ENCODE data around the gene SLC17A4. TPM values are rescaled to one million over a fixed set of nuclear protein-coding genes. Genes with fewer than 3 reads are reported as not detected.

The SLC17A4 gene
- total and polyA plus RNA-seq, 2 of the 13 experiments (the other 11 are each of a cell fraction or from before 2014, with no cell fraction given), result 0.07 TPM; not detected in 1

DNA sequence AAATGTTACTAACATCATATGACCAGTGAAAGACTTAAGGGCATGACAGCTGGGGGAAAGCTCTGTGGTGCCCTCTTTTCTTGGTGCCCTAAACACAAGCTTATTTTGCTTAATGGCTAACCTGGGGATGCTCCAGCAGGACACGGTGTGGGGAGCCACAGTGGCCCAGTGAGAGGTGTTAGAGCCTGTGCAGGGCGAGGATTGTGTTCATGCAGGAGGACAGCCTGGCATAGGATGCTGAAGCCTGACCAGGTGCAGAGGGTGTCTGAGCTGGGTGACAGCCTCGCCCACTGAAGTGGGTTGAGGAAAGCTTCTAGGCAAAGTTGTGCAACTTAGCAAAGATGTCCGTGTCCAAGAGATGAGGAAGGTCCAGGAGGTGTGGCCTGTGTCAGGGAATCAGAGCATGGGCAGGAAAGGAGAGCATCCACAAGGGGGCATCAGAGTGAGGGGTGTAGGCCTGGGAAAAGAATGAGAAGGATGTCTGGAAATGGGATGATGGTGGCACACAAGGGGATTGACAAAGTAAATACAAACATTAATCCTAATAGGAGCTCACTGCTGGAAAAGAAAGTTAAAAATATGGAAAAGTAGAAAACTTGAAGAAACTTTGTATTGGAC is 33.9 kb downstream of the SLC17A4 start:
- ChIA-PET CTCF (ENCODE audit: low intra/inter-chr PET ratio, low total read pairs) (interaction anchor here (1.0 to 2.6 kb wide), 8 partner anchors 100 to 215 kb away, joined by 3 to 59 read pairs (median 4); no protein-coding TSS in a partner anchor), POLR2A (no interaction called here)
- intact Hi-C loops (cut with micrococcal nuclease; ENCODE audit: unreplicated experiment), result loop anchor here (1.0 kb wide), 3 partner anchors 102 to 215 kb away; no protein-coding TSS in a partner anchor
- no peaks in the 10 kb centered on the region for H4K20me1 ChIP-seq (ENCODE audit: insufficient read depth, low read length)
- H3K4me1 ChIP-seq (ENCODE audit: insufficient read depth, low read length), result no peaks in the 10 kb centered on the region; the same call in 1 of the 2 replicates
- in situ Hi-C loops (cut with HindIII; ENCODE audit: extremely low pct_ligation_motif_present, low pct_unique_long_range_greater_than_20kb), result no loop called here
- 42% methylated on average over 4 of the region's 4 CpGs for WGBS (ENCODE audit: low lambda C conversion rate)
- H3K36me3 ChIP-seq (replicated peaks in 1 of 2; ENCODE audit: control insufficient read depth in 1 of 2, insufficient read depth in 2 of 2, low read length in 2 of 2), result no peaks in the 10 kb centered on the region
- DNase-seq (ENCODE audit: low spot score), result peak; percentile 72
- no peak overlapping the region for H3K9ac ChIP-seq (ENCODE audit: insufficient read depth, low read depth, low read length)
- FAIRE-seq, result peak; percentile 86
- no peak overlapping the region for H3K4me3 ChIP-seq (replicated peaks in 1 of 3; ENCODE audit: insufficient read depth in 1 of 3, low read depth in 2 of 3, low read length in 3 of 3)
- H3K4me2 ChIP-seq (ENCODE audit: low read depth, low read length), result no peak overlapping the region
- BruUV-seq (replicated peaks), result no TSS peak
- no peak overlapping the region for H2AFZ ChIP-seq (ENCODE audit: low read length)
- H3K27ac ChIP-seq (ENCODE audit: extremely low read length, insufficient read depth, low read length), result no peak overlapping the region
- ATAC-seq, result peak; percentile 99
- H3K9me3 ChIP-seq (ENCODE audit: low read length), result no peaks in the 10 kb centered on the region
- H3K79me2 ChIP-seq (ENCODE audit: insufficient read depth, low read length), result no peaks in the 10 kb centered on the region
- no peaks in the 10 kb centered on the region for H3K27me3 ChIP-seq (ENCODE audit: control insufficient read depth in 1 of 2, insufficient read depth in 2 of 2, low read length in 2 of 2)
- TF ChIP-seq, protein P1, sequence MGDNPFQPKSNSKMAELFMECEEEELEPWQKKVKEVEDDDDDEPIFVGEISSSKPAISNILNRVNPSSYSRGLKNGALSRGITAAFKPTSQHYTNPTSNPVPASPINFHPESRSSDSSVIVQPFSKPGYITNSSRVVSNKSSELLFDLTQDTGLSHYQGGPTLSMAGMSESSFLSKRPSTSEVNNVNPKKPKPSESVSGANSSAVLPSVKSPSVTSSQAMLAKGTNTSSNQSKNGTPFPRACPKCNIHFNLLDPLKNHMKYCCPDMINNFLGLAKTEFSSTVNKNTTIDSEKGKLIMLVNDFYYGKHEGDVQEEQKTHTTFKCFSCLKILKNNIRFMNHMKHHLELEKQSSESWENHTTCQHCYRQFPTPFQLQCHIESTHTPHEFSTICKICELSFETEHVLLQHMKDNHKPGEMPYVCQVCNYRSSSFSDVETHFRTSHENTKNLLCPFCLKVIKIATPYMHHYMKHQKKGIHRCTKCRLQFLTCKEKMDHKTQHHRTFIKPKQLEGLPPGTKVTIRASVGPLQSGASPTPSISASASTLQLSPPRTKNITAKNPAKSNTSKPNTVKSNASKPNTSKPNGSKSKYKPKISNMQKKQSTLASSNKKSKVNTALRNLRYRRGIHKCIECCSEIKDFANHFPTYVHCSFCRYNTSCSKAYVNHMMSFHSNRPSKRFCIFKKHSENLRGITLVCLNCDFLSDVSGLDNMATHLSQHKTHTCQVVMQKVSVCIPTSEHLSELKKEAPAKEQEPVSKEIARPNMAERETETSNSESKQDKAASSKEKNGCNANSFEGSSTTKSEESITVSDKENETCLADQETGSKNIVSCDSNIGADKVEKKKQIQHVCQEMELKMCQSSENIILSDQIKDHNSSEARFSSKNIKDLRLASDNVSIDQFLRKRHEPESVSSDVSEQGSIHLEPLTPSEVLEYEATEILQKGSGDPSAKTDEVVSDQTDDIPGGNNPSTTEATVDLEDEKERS (CRISPR knock-in tag; IDR thresholded peaks at IDR 0.05), result no peak
- TF ChIP-seq SRSF9 (IDR thresholded peaks at IDR 0.05; ENCODE audit: borderline replicate concordance, insufficient read depth, low read depth, low read length, poor library complexity, severe bottlenecking) (no peak), SRF (IDR thresholded peaks at IDR 0.05; ENCODE audit: low read depth, low read length) (no peak), IRF2 (CRISPR knock-in tag; IDR thresholded peaks at IDR 0.05) (0 out of 2 replicates have a peak, but pooled peaks have one; percentile 44), SP2 (CRISPR knock-in tag; IDR thresholded peaks at IDR 0.05) (0 out of 2 replicates have a peak, but pooled peaks have one; percentile 15), FOXK2 (IDR thresholded peaks at IDR 0.05) (0 out of 2 replicates have a peak, but pooled peaks have one; percentile 7), PRPF4 (IDR thresholded peaks at IDR 0.05; ENCODE audit: low read depth, low read length, poor library complexity, severe bottlenecking) (no peak)
- TF ChIP-seq, protein P2, sequence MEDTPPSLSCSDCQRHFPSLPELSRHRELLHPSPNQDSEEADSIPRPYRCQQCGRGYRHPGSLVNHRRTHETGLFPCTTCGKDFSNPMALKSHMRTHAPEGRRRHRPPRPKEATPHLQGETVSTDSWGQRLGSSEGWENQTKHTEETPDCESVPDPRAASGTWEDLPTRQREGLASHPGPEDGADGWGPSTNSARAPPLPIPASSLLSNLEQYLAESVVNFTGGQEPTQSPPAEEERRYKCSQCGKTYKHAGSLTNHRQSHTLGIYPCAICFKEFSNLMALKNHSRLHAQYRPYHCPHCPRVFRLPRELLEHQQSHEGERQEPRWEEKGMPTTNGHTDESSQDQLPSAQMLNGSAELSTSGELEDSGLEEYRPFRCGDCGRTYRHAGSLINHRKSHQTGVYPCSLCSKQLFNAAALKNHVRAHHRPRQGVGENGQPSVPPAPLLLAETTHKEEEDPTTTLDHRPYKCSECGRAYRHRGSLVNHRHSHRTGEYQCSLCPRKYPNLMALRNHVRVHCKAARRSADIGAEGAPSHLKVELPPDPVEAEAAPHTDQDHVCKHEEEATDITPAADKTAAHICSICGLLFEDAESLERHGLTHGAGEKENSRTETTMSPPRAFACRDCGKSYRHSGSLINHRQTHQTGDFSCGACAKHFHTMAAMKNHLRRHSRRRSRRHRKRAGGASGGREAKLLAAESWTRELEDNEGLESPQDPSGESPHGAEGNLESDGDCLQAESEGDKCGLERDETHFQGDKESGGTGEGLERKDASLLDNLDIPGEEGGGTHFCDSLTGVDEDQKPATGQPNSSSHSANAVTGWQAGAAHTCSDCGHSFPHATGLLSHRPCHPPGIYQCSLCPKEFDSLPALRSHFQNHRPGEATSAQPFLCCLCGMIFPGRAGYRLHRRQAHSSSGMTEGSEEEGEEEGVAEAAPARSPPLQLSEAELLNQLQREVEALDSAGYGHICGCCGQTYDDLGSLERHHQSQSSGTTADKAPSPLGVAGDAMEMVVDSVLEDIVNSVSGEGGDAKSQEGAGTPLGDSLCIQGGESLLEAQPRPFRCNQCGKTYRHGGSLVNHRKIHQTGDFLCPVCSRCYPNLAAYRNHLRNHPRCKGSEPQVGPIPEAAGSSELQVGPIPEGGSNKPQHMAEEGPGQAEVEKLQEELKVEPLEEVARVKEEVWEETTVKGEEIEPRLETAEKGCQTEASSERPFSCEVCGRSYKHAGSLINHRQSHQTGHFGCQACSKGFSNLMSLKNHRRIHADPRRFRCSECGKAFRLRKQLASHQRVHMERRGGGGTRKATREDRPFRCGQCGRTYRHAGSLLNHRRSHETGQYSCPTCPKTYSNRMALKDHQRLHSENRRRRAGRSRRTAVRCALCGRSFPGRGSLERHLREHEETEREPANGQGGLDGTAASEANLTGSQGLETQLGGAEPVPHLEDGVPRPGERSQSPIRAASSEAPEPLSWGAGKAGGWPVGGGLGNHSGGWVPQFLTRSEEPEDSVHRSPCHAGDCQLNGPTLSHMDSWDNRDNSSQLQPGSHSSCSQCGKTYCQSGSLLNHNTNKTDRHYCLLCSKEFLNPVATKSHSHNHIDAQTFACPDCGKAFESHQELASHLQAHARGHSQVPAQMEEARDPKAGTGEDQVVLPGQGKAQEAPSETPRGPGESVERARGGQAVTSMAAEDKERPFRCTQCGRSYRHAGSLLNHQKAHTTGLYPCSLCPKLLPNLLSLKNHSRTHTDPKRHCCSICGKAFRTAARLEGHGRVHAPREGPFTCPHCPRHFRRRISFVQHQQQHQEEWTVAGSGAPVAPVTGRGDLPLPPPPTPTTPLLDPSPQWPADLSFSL (CRISPR knock-in tag; IDR thresholded peaks at IDR 0.05), result no peak
- TF ChIP-seq, protein P3, sequence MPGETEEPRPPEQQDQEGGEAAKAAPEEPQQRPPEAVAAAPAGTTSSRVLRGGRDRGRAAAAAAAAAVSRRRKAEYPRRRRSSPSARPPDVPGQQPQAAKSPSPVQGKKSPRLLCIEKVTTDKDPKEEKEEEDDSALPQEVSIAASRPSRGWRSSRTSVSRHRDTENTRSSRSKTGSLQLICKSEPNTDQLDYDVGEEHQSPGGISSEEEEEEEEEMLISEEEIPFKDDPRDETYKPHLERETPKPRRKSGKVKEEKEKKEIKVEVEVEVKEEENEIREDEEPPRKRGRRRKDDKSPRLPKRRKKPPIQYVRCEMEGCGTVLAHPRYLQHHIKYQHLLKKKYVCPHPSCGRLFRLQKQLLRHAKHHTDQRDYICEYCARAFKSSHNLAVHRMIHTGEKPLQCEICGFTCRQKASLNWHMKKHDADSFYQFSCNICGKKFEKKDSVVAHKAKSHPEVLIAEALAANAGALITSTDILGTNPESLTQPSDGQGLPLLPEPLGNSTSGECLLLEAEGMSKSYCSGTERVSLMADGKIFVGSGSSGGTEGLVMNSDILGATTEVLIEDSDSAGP (CRISPR knock-in tag; IDR thresholded peaks at IDR 0.05; ENCODE audit: borderline replicate concordance), result 0 out of 2 replicates have a peak, but pooled peaks have one; percentile 17

Data from HepG2 (cell line).